ENCODE measurements around the gene AKNA.

AKNA gene

DNA sequence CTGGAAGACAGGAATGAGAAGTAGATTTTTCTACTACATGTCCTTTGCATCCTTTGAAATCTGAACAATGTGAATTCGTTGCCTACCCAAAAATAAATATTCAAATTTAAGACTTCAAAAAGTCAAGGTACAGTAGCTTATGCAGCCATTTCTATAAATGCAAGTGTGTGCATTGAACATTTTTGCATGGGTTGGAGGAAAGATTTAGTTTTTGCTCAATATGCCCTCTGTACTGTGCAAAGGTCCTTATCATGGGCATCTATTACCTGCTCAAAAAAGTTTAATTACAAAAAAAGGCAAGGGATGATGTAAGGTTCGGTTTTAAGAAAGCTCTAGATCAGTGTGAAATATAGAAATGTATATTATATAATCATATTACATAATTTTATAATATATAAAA lies 22.6 kb downstream of the AKNA start:
- TF ChIP-seq POLR2AphosphoS5 (IDR thresholded peaks at IDR 0.05; ENCODE audit: low read depth, low read length) (no peak), SIN3A (IDR thresholded peaks at IDR 0.05; ENCODE audit: borderline replicate concordance, insufficient read depth, low read length) (no peak), FOXP2 (optimal IDR thresholded peaks at IDR 0.05; ENCODE audit: borderline replicate concordance, extremely low read depth, extremely low read length, insufficient read depth) (no peak), TAF1 (IDR thresholded peaks at IDR 0.05; ENCODE audit: borderline replicate concordance, insufficient read depth, low read length) (no peak)
- TF ChIP-seq, protein P1, sequence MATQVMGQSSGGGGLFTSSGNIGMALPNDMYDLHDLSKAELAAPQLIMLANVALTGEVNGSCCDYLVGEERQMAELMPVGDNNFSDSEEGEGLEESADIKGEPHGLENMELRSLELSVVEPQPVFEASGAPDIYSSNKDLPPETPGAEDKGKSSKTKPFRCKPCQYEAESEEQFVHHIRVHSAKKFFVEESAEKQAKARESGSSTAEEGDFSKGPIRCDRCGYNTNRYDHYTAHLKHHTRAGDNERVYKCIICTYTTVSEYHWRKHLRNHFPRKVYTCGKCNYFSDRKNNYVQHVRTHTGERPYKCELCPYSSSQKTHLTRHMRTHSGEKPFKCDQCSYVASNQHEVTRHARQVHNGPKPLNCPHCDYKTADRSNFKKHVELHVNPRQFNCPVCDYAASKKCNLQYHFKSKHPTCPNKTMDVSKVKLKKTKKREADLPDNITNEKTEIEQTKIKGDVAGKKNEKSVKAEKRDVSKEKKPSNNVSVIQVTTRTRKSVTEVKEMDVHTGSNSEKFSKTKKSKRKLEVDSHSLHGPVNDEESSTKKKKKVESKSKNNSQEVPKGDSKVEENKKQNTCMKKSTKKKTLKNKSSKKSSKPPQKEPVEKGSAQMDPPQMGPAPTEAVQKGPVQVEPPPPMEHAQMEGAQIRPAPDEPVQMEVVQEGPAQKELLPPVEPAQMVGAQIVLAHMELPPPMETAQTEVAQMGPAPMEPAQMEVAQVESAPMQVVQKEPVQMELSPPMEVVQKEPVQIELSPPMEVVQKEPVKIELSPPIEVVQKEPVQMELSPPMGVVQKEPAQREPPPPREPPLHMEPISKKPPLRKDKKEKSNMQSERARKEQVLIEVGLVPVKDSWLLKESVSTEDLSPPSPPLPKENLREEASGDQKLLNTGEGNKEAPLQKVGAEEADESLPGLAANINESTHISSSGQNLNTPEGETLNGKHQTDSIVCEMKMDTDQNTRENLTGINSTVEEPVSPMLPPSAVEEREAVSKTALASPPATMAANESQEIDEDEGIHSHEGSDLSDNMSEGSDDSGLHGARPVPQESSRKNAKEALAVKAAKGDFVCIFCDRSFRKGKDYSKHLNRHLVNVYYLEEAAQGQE (IDR thresholded peaks at IDR 0.05; ENCODE audit: insufficient read depth in 1 of 2, low read depth in 2 of 2, low read length in 2 of 2), result no peak

DNA sequence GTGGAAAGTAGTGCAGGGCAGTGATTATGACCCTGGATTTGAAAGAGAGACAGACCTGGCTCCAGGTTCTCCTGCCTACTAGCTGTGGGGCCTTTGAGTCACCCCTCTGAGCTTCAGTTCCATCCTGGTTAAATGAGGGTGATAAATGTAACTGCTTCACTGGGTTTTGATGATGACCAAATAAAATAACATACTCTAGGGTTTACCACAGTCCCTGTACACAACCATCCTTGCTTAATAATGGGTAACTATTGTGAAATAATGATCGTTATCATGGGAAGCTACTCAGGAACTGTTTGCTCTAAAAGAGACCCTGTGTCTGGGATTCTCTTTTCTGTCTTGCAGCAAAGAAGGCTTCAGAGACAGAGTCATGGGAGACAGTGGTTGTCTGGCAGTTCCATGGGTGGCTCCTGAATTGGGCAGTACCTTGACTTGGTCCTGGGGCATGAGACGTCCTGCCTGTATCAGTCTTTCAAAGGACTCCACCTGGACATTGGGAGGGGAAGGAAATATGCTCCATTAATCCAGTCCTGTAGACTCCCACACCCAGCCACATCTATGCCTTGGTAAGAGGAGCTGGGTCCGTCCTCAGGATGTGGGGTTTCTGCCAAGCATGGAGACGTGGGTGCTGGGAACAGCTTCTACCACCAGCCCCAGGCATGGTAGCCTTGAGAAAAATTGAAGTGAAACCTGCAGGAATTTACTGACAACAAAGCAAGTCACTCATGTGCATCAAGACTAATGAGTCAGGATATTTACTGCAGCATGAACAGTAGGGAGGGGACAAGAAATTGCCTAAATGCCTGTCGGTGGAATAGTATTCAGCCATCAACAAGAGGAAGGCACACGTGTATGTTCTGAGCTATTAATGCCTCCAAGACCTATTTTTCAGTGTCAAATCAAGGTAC lies 23.4 kb downstream of the AKNA start:
- no peak for TF ChIP-seq FOXP2 (optimal IDR thresholded peaks at IDR 0.05; ENCODE audit: borderline replicate concordance, extremely low read depth, extremely low read length, insufficient read depth)
- no peak for TF ChIP-seq TAF1 (IDR thresholded peaks at IDR 0.05; ENCODE audit: borderline replicate concordance, insufficient read depth, low read length)
- TF ChIP-seq, protein P1 (IDR thresholded peaks at IDR 0.05; ENCODE audit: insufficient read depth in 1 of 2, low read depth in 2 of 2, low read length in 2 of 2), result no peak
- no peak; the same call in 1 of the 2 replicates for TF ChIP-seq POLR2AphosphoS5 (IDR thresholded peaks at IDR 0.05; ENCODE audit: low read depth, low read length)
- no peak for TF ChIP-seq SIN3A (IDR thresholded peaks at IDR 0.05; ENCODE audit: borderline replicate concordance, insufficient read depth, low read length)

GRCh38 chr9:114363424-114363823 lies 24.4 kb downstream of the AKNA start:
- no peak for TF ChIP-seq POLR2AphosphoS5 (IDR thresholded peaks at IDR 0.05; ENCODE audit: low read depth, low read length)
- no peak for TF ChIP-seq TAF1 (IDR thresholded peaks at IDR 0.05; ENCODE audit: borderline replicate concordance, insufficient read depth, low read length)
- no peak for TF ChIP-seq SIN3A (IDR thresholded peaks at IDR 0.05; ENCODE audit: borderline replicate concordance, insufficient read depth, low read length)

- TF ChIP-seq, protein P1 (IDR thresholded peaks at IDR 0.05; ENCODE audit: insufficient read depth in 1 of 2, low read depth in 2 of 2, low read length in 2 of 2), result no peak
- TF ChIP-seq FOXP2 (optimal IDR thresholded peaks at IDR 0.05; ENCODE audit: borderline replicate concordance, extremely low read depth, extremely low read length, insufficient read depth) (no peak), SIN3A (IDR thresholded peaks at IDR 0.05; ENCODE audit: borderline replicate concordance, insufficient read depth, low read length) (no peak), POLR2AphosphoS5 (IDR thresholded peaks at IDR 0.05; ENCODE audit: low read depth, low read length) (no peak), TAF1 (IDR thresholded peaks at IDR 0.05; ENCODE audit: borderline replicate concordance, insufficient read depth, low read length) (no peak)
Observed at GRCh38 chr9:114362394-114362793, 25.4 kb downstream of the AKNA start.

- TF ChIP-seq FOXP2 (optimal IDR thresholded peaks at IDR 0.05; ENCODE audit: borderline replicate concordance, extremely low read depth, extremely low read length, insufficient read depth), result no peak
- TF ChIP-seq, protein P1 (IDR thresholded peaks at IDR 0.05; ENCODE audit: insufficient read depth in 1 of 2, low read depth in 2 of 2, low read length in 2 of 2), result no peak
- TF ChIP-seq SIN3A (IDR thresholded peaks at IDR 0.05; ENCODE audit: borderline replicate concordance, insufficient read depth, low read length), result no peak
- no peak for TF ChIP-seq TAF1 (IDR thresholded peaks at IDR 0.05; ENCODE audit: borderline replicate concordance, insufficient read depth, low read length)
- TF ChIP-seq POLR2AphosphoS5 (IDR thresholded peaks at IDR 0.05; ENCODE audit: low read depth, low read length), result no peak
Observed at GRCh38 chr9:114361542-114361941, 26.2 kb downstream of the AKNA start.

All from PFSK-1 (cell line).